ENCODE results near the gene PTPRM.

The PTPRM gene

GRCh38 chr18:7567474-7568425, 634 bp downstream of the PTPRM start:
- no peak for DNase-seq

- no peak for DNase-seq
Observed at GRCh38 chr18:7568426-7568825, 1.3 kb downstream of the PTPRM start.

DNA sequence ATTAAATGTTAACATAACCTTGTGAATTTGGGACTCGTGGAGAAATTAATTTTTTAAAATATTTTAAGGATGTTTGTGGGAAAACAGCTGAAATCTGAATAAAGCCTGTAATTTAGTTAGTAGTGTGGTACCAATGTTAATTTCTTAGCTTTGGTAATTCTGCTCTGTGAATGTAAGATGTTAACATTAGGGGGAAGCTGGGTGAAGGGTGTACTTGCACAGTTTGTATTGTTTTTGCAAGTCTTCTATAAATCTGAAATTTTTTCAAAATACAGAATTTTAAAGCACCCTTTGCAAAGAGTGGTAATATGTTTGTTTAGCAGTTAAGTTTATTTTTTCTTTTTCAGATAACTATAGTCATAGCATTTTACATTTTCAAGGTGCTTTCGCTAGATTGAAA, 4.5 kb downstream of the PTPRM start:
- no peak for DNase-seq

DNA sequence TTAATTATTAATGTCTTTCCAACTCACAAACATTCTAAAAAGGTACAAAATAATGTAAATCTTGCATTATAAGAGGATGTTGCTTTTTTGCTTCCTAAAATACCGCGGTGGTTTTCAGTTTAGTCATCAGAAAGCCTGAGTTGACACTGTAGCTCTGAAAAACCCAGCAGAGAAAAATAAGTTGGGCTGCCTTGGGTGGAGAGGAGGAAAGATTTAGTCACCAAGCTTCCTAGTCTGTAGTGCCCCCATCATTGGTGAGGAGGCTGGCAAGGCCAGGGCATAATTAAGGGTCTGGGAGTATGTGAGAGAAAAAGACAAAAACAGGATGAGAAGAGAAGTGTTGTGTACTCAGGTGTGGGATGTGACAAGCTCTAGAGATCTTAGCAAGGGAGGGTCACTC, 5.7 kb downstream of the PTPRM start:
- DNase-seq, result no peak

DNA sequence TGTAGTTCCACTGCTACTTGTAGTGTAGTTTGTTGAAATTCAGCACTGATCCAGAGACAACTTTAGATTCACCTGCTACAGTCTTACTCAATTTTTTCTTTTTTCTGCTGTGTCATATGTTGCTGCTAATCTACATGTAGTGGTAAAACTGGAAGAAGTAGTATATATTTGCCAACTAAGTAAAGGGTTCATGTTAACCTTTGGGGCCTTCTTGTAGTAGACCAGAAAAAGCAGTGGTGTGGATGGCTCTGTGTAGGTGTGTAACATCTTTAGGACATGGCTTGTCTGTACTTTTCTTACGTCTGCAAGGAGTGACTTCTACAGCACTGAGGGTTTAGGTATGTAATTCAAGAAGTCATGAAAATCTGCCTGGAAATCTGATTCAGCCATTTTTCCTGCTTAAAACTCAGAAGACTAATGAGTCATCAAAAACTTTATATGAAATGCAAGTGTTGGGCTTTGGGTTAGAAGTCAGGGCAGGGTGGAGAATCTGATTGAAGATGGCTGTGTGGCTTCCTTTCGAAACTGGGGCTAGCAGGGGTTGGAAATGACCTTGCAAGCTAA, 8.4 kb downstream of the PTPRM start:
- DNase-seq, result no peak

DNA sequence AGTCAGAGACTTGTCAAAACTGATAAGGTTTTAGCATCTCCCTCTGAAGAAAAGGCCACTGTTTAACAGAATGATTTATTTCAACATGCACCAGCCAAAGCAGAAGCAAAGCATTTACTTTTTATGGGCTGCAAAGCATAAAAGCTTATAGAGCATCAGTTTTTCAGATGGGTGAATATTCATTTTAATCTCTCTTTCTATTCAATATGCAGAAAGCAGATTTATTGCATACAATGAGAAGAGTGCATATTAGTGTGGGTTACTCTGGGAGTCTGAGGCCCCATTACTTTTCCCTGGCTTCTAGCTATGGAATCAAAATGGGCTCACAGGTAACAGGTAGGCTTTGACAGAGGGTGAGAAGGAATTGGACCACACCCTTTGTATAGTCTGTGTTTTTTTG, 9.0 kb downstream of the PTPRM start:
- no peak for DNase-seq

DNA sequence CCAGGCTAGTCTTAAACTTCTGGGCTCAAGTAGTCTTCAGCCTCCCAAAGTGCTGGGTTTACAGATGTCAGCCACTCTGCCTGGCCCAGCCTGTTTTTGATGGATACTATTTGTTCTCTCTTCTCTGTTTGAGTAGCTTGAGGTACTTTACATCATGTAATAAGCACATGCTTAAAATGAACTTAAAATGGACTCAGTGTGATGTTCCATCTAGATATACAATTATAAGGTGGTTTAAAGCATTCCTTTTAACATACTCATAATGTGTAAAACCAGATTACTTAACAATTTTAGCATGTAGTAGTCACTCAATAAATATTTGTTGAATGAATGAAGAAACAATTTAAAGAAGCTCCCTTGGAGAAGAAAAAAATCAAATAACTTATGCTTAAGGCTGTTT, 9.6 kb downstream of the PTPRM start:
- no peak for DNase-seq

- no peak for DNase-seq
Observed at GRCh38 chr18:7577706-7578105, 10.6 kb downstream of the PTPRM start.

DNA sequence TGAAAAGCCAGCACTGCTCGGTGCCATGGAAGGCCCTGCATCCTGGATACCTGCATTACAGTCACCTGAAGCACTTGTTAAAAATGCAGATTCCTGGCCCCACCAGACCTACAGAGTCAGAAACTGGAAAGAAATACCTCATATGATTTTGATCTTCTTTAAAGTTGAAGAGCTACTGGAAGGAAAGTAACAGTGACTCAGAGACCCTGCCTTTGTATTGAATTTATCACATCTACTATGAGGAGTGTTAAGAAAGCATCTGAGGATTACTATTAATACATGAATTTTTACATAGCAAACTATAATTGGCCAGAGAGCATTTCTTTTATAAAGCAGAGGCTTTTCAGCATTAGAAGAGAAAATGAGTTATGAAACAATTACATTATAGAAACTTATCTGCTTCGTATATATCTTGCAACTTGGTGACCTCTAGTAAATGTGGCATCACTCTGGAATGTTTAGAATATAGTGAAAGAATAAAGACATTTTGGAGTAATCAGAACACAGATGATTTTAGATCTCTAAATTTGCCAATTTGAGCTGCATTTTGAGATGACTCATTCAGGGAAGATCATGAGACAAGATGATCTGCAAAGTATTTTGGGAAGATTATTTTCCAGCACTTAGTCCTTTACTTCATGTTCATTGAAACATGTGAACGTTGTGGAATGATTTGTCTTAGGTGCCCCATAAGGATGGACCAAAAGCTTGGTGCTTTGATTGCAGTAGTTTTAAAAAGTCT, 12.2 kb downstream of the PTPRM start:
- DNase-seq, result no peak

- no peak for DNase-seq
Observed at GRCh38 chr18:7579918-7580542, 12.9 kb downstream of the PTPRM start.

GRCh38 chr18:7584646-7585275, 17.6 kb downstream of the PTPRM start:
- no peak for DNase-seq

DNA sequence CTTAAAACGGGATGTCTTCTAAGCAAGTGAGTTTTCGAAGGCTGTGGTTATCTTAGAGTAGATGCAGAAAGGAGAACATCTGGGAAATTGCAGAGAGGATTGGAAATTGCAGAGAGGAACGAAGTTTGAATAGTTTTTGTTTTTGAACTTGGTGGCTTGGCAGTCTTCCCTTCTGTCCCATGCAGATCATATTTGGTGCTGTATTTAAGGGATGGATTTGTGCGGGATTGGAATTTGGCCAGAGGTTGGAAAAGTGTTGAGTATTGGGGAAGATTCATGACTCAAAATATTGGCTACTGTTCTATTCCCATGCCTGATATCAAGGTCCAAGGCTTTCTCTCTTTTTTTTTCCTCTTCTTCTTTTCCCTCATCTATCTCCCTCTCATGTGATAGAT, 18.2 kb downstream of the PTPRM start:
- no peak for DNase-seq

DNA sequence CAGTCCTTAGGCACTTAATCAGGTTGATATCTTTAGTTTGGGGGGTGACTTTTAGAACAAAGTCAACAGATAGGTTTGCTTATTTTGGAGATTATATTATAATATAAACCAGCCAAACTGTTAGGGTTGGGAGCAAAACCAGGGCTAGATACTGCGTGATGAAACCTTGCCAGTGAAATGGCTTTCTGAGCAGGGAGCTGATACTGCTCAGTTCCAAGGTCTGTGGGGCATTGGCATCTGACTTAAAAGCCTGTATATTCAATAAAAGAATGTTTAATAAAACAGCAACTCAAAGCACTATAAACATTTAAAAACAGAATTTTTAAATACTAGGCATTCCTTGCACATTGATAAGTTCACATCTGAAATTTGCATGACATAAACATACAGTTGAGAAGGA, 19.3 kb downstream of the PTPRM start:
- DNase-seq, result no peak

- DNase-seq, result no peak
Observed at GRCh38 chr18:7590826-7591560, 23.9 kb downstream of the PTPRM start.

GRCh38 chr18:7592305-7593071, 25.4 kb downstream of the PTPRM start:
- no peak for DNase-seq

DNA sequence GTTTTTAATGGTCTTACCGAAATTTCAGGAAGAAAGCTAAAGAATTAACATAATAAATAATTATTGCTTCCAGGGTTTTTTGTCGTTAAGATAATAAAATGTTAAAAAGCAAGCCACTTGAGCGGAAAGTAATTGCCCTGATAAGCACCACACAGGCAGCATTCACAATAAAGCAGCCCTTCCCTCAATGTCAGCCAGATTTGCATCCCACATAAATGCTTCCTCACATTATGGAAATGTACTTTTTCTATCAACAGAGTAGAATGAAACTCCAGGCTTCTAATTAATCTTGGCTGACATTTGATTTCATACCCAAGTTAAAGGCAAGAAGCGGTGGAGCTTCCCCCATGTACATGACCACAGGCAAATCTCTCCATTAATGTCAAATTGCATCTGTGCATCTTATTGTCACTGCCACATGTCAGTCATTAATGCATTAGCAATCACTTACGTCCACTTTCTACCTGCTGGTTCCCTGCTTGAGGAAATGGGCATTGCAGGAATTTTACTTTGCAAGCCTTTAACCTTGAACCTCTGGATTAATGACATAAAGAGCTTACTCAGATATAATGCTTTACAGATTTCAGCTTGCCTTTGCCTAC, 26.2 kb downstream of the PTPRM start:
- no peak for DNase-seq

DNA sequence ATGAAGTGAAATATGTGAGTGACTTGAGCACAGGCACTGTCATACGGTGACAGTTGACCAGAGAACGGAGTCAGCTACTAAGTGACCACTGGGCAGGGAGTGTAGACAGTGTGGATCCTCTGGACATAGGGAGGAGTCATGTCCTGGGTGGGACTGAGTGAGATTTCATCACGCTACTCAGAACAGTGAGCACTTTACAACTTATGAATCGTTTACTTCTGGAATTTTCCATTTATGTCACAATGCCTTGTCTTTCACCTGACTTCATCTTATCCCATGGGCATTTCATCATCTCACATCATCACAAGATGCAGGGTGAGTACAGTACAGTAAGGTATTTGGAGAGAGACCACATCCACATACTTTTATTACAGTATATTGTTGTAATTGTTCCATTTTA, 29.0 kb downstream of the PTPRM start:
- no peak for DNase-seq

GRCh38 chr18:7597500-7597899, 30.4 kb downstream of the PTPRM start:
- DNase-seq, result no peak

GRCh38 chr18:7598167-7599047, 31.3 kb downstream of the PTPRM start:
- DNase-seq, result no peak

GRCh38 chr18:7600036-7600435, 32.9 kb downstream of the PTPRM start:
- DNase-seq, result no peak
